HK-2 (cell line): ENCODE data around the gene CCL27.

Experiments used
- DNase-seq: peaks from one replicate; pipeline ENCODE4 v3.0.0-alpha.2; 2018; ENCODE audit not compliant: unreplicated experiment

Gene CCL27

GRCh38 chr9:34684816-34685215 lies 22.4 kb upstream of the CCL27 start:
- DNase-seq = no peak

GRCh38 chr9:34684145-34684544 lies 21.7 kb upstream of the CCL27 start:
- DNase-seq = no peak

GRCh38 chr9:34675869-34676268 lies 13.4 kb upstream of the CCL27 start:
- no peak for DNase-seq

DNA sequence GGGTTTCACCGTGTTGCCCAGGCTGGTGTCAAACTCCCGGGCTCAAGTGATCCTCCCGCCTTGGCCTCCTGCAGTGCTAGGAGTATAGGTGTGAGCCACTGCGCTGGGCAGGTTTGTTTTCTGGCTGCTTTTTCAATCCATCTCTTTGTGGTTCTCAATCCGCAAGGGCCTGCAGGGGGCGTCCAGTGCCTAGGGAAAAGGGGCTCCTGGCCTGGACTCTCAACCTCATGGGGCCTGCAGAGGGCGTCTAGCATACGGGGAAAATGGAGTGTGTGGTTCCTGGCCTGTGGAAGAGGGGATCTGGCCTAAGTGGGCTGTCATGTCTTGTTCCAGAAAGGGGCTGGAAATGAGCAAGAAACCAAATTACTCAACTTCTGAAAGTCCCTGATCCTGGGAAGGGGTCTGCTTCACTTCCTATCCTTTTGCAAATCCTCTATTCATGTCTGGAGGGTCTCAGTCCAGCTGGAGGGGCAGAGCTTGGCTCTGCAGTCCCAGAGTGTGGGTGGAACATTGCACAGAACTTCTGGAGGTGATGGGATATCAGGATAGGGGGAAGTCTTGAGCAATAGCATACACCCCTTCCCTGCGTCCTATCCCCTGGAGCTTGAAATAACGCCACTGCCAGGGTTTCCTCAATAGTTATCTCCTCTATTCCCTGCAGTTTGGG lies 12.7 kb upstream of the CCL27 start:
- peak; percentile 27 for DNase-seq

DNA sequence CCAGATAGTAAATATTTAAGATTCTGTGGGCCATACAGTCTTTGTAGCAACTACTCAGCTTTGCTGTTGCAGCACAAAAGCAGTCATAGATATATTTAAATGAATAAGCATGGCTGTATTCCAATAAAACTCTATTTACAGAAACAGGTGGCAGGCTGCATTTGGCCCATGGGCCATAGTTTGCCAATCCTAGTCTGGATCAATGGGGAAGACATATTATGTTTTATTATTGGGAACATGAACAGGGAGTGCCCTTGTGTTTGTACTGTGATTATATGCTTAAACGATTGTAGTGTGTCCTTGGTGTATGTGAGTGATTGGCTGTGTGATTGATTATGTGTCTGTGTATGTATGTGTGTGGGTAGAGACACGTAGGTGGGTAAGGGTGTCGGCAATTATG lies 12.0 kb upstream of the CCL27 start:
- no peak for DNase-seq

DNA sequence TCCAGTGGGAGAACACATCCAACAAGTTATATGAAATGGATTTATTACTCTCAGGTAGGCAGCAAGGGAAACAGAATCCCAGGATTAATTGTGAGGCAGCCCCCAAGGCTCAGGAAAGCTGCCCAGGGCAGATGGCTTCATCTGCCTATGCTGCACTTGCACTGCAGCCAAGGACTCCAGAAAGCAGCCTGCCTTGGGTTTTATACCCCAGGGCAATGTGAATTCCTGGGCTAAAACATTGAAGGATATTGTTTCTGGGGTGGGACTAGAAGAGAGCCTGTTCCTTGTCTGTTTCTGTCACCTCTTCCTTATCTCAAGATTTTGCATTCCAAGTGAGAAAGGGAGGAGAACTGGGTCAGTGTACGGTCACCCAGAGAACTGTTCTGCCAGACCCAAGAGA lies 8.8 kb upstream of the CCL27 start:
- DNase-seq = no peak

DNA sequence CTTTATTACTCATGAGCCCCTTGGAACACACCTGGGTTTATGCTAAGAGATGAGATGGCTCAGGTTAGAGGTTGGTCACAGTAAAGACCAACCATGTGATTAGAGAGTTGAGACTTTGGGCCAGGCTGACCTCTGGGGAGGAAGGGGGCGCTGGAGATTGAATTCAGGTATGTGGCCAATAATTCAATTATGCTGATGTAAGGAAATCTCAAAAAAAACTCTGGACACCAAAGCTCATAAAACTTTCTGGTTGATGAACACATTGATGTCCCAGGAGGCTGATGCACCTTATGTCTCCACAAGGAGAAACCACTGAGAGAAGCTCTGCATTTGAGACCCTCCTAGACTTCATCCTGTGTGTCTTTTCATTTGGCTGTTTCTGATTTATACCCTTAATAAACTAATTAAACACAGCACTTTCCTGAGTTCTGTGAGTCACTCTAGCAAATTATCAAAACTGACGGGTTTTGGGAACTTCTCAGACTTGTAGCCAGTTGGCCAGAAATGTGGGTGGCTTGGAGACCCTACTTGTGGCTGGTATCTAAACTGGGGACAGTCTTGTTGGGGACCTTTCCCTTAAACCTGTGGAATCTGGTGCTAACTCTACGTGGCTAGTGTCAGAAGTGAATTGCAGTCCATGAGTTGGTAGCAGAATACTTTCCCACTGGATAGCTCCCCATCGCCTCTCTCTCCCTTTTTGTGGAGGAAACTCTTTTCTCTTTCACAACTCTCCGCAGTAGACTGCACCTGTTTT lies 7.5 kb upstream of the CCL27 start:
- no peak for DNase-seq

- DNase-seq = peak; percentile 89
Observed at GRCh38 chr9:34665381-34666250, 3.2 kb upstream of the CCL27 start.

GRCh38 chr9:34665067-34665380 lies 2.6 kb upstream of the CCL27 start:
- DNase-seq = no peak

GRCh38 chr9:34664281-34665066 lies 2.0 kb upstream of the CCL27 start:
- peak; percentile 61 for DNase-seq

DNA sequence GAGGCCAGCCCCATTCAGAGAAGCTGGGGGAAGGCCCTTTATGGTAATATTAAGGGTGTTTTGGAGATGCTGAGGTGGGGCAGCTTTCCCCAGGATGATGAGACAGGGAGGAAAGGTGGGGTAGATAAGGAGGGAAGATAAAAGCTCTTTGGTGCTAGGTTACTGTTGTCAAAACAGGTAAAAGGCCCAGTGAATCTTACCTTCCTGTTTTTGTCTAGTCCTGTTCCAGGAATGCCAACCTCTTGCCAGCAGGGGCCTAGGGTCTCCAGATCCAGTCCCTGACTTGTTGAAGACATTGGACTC lies 797 bp upstream of the CCL27 start:
- no peak for DNase-seq

GRCh38 chr9:34659592-34660253 lies 2.7 kb downstream of the CCL27 start:
- no peak for DNase-seq

GRCh38 chr9:34658461-34658860 lies 4.0 kb downstream of the CCL27 start:
- DNase-seq = no peak

DNA sequence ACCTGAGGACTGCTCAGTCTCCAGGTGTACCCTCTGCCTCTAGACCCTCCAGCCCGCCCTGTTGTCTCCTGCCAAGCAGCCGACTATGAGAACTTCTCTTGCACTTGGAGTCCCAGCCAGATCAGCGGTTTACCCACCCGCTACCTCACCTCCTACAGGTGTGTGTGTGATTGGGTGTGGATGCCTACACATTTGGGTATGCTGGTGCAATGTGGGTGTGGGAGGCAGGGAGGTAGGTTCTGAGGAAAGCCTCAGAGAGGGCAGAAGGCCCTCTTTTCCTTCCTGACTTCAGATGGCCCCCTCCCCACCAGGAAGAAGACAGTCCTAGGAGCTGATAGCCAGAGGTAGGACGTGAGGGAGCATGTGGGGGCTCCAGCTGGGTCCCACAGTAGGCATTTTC lies 5.5 kb downstream of the CCL27 start:
- no peak for DNase-seq

DNA sequence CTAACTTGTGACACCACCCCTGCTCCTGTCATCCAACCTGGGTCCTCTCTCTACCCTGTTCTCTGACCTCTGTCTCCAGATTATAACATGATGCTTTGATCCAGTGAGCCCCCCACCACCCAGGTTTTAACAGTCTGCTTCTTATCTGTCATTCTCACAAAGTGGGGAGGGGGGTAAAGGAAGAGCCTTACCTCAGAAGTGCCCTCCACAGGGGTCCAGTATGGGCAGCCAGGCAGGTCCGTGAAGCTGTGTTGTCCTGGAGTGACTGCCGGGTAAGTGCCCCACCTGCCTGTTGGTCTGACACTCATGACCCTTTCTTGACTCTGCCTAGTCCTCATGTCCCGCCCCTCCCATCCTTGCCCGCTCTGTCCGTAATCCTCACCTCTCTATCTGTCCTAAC lies 7.1 kb downstream of the CCL27 start:
- DNase-seq = no peak

DNA sequence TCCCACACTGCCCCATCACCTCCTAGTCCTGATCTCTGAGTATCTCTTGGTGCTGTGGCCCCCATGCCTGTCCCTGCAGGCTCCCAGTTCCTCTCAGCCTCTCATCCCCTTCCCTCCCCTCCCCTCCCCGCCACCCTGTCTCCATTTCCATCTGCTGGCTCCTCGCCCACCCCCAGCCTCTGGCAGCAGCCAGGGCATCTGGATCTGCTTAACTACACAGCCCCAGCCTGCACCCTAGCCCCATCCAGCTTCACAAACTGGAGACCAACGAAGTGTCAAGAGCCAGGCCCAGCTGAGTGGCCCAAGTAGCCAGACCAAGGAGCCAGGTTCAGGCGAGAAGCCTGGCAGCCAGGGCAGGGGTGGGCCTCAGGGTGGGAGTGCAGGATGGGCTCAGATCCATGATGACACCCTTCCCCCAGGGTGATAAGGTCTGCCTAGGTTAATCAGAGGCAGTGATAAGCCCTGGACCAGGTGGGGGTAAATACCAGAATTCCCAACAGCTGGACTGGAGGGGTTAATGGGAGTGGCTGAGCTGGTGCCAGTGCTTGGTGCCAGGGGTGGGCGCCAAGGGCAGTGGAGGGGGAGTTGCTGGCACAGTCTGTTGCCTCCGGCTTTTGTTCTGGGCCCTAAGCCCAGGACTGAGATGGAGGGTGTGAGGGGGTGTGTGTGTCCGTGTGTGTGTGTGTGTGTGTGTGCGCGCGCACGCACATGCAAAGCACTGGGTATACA lies 8.0 kb downstream of the CCL27 start:
- DNase-seq = no peak

DNA sequence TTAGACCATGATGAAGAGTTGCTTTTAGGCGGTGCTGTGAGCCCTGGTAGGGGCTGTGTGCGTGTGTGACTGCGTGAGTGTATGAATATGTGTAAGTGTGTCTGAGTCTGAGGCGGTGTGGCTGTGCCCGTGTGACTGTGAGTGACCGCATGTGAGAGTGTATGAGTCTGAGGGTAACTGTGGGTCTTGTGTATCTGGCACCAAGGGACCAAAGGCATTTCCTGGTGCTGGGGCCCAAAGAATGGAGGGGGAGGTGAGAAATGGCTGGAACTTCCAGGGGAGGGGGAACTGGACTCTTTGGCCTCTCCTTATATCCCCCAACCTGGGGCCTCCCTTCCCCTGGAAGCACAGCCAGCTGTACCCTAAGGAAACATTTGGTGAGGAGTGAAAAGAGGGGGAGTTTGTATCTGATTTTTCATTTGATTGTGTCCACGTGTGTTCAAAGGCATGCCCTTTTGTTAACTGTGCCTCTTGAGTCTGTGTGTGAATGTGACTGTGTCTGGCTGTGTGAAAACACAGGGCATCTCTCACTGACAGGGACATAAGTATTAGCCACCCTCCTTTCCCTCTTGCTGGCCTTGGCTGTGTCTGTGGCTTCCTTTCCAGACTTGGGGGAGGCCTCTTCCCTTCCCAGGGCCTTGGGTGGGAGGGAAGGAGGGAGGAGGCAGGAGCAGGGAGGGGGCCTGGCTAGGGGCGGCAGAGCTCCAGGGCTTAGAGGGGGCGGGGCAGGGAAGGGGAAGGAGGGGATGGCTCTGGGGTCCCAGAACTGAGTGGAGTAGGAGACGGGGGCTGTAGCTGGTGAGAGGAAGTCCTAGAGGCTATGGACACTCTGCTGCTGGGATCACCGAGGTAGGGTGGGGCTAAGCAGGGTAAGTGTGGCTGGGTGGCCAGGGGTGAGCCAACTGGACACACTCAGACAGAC lies 9.0 kb downstream of the CCL27 start:
- DNase-seq = no peak

DNA sequence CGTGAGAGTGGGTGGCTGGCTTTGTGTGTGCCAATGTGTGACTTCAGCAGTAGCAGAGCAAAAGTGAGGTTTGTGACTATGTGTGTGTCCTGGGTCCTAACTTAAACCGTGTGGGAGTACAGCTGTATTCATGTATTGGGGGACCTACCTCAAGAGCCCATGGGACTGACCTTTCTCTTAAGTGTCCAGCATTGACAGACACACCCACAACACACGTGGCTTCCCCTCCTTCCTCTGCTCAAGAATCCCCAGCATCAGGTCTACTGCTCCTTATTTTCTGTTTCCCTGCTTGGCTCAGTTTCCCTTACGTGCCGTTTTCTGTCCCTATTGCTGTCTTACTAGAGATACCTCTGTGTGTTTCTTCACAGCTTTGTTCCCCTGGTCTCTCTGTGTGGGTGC lies 9.9 kb downstream of the CCL27 start:
- no peak for DNase-seq

DNA sequence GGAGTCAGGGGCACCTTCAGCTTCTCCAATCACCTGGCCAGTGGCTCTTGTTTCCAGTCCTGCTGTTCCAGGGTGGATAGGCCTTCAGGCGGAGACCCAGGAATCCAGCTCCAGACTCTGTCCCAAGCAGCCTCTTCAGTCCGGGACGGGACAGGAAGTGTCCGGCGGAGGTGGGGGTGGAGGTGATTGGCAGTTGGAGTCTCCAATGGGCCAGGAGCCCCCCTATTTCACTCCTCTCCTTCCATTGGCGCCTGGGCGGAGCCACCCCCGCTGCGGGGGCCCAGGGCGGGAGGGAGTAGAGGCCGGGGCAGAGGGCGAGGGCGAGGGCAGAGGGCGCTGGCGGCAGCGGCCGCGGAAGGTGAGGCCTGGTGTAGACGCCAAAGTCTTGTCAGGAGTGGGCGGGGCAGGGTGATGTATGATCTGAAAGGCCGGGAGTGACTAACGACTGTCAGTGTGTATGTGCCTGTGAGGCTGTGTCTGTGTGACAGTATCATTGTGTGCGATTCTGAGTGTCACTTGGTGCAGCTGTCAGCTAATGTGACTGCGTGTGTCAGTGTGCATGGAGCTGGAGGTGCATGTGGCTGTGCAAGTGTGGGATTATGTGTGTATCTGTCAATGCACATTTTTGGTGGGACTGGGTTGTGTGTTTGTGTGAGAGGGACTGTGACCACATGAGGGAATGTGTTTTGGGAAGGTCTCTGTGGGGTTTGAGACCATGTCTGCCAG lies 10.4 kb downstream of the CCL27 start, which contains the start of gene IL11RA:
Gene IL11RA, plus strand, starts transcription at position 310 of the 726 bp plus-strand sequence. CDS start 3,033 bp downstream, outside the sequence.
- peak; percentile 89 for DNase-seq
